Breast epithelium (tissue), 4 donors: Measurements from ENCODE around the gene CYTH1. TPM values are rescaled to one million over a fixed set of nuclear protein-coding genes. Genes with fewer than 3 reads are reported as not detected.
A peak's percentile ranks its signal among the peaks of the same experiment; 100 is the strongest.

Experiments used
- DNase-seq, 2 donors: peaks; one replicate each; pipeline ENCODE4 v3.0.0-alpha.2; 2019; ENCODE audit warnings: low spot score in 2 of 2
- H3K27ac ChIP-seq, 2 donors: fragments of 200-600 bp; sonication (generic) in 1 of 2; one replicate each; pipeline ENCODE4 v1.5.1; 2016 to 2019; ENCODE audit warnings: mild to moderate bottlenecking in 1 of 2
- H3K27me3 ChIP-seq, 2 donors: fragments of 200-600 bp; sonication (generic) in 1 of 2; one replicate each; pipeline versions ENCODE4 v1.5.1 to v1.6.0; 2017 to 2019; ENCODE audit warnings: control low read depth in 1 of 2, mild to moderate bottlenecking in 1 of 2
- H3K36me3 ChIP-seq: fragments of 200-600 bp; one replicate; pipeline ENCODE4 v1.5.1; 2019
- H3K4me1 ChIP-seq, 2 donors: fragments of 200-600 bp; sonication (generic); one replicate each; pipeline ENCODE4 v1.5.1; 2016 to 2019; ENCODE audit warnings: control low read depth in 1 of 2
- H3K4me3 ChIP-seq, 3 donors: fragments of 200-600 bp; sonication (generic); 1 replicate in 2 of 3; 2 replicates in 1 of 3; pipeline ENCODE4 v1.5.1; 2016 to 2019; ENCODE audit warnings: mild to moderate bottlenecking in 3 of 3, moderate library complexity in 2 of 3
- H3K9me3 ChIP-seq, 2 donors: fragments of 200-600 bp; sonication (generic) in 1 of 2; one replicate each; pipeline ENCODE4 v1.5.1; 2016 to 2019; ENCODE audit warnings: control low read depth in 1 of 2
- CTCF ChIP-seq, 3 donors: fragments of 450-650 bp; IDR thresholded peaks; one replicate each; pipeline ENCODE4 v1.5.1; 2016 to 2017; ENCODE audit warnings: antibody characterized with exemption in 3 of 3, mild to moderate bottlenecking in 3 of 3, moderate library complexity in 3 of 3
- POLR2A ChIP-seq: fragments of 450-650 bp; IDR thresholded peaks from one replicate; pipeline ENCODE4 v1.6.1; 2016; ENCODE audit warnings: antibody characterized with exemption, mild to moderate bottlenecking, moderate library complexity
- POLR2AphosphoS5 ChIP-seq, 3 donors: sonication (generic); formaldehyde crosslinking; IDR thresholded peaks; one replicate each; pipeline ENCODE4 v1.6.1; 2017; ENCODE audit warnings: antibody characterized with exemption in 3 of 3
- intact Hi-C: fragments of 100-400 bp; cut with DNase I; formaldehyde crosslinking; loops from one replicate; pipeline ENCODE4 v1.15.1; 2023; ENCODE audit warnings: low total_unique reads
- total RNA-seq, 3 donors: library from RNA; depleted of rRNA; stranded (reverse); fragments of >200 nt; gene quantifications; one replicate each; pipeline ENCODE4 v1.1.0, GENCODE V29; 2016

The CYTH1 gene
- total RNA-seq, 3 donors from 2014 or later, result 49.5 to 64.8 (median 50.7) TPM

GRCh38 chr17:78664476-78665386 lies 117.3 kb downstream of the CYTH1 start:
- intact Hi-C loops, result no loop called here
- DNase-seq, result no peak
- no peaks in the 10 kb centered on the region for H3K36me3 ChIP-seq
- H3K27me3 ChIP-seq, result no peaks in the 10 kb centered on the region
- no peak overlapping the region for H3K4me3 ChIP-seq
- H3K27ac ChIP-seq, result no peak overlapping the region
- no peaks in the 10 kb centered on the region for H3K4me1 ChIP-seq
- TF ChIP-seq POLR2AphosphoS5 (IDR thresholded peaks at IDR 0.05), result no peak
- TF ChIP-seq POLR2A, result no peak
- no peak for TF ChIP-seq CTCF (IDR thresholded peaks at IDR 0.05)
- no peaks in the 10 kb centered on the region for H3K9me3 ChIP-seq

GRCh38 chr17:78661093-78661770 lies 120.8 kb downstream of the CYTH1 start:
- H3K4me1 ChIP-seq, result no peaks in the 10 kb centered on the region
- intact Hi-C loops, result no loop called here

GRCh38 chr17:78659546-78659945 lies 122.5 kb downstream of the CYTH1 start:
- intact Hi-C loops, result no loop called here
- no peaks in the 10 kb centered on the region for H3K27me3 ChIP-seq
- TF ChIP-seq POLR2A, result no peak
- no peak for TF ChIP-seq CTCF (IDR thresholded peaks at IDR 0.05)
- TF ChIP-seq POLR2AphosphoS5 (IDR thresholded peaks at IDR 0.05), result no peak
- no peaks in the 10 kb centered on the region for H3K36me3 ChIP-seq
- no peaks in the 10 kb centered on the region for H3K9me3 ChIP-seq
- no peak overlapping the region for H3K4me3 ChIP-seq
- no peak for DNase-seq
- H3K27ac ChIP-seq, result no peak overlapping the region
- H3K4me1 ChIP-seq, result no peaks in the 10 kb centered on the region

More at GRCh38 chr17:78661093-78661770, 120.8 kb downstream of the CYTH1 start:
- DNase-seq, result peak; percentile 79 to 80
- Histone ChIP-seq H3K4me3 (no peak overlapping the region), H3K9me3 (no peaks in the 10 kb centered on the region), H3K27me3 (no peaks in the 10 kb centered on the region), H3K27ac (no peak overlapping the region), H3K36me3 (no peaks in the 10 kb centered on the region)
- TF ChIP-seq CTCF (IDR thresholded peaks at IDR 0.05), result no peak
- TF ChIP-seq POLR2AphosphoS5 (IDR thresholded peaks at IDR 0.05), result no peak
- TF ChIP-seq POLR2A, result no peak

GRCh38 chr17:78658281-78658785 lies 123.7 kb downstream of the CYTH1 start:
- no peak overlapping the region for H3K4me3 ChIP-seq
- H3K27me3 ChIP-seq, result no peaks in the 10 kb centered on the region
- H3K9me3 ChIP-seq, result no peaks in the 10 kb centered on the region
- DNase-seq, result no peak
- intact Hi-C loops, result no loop called here
- no peak overlapping the region for H3K27ac ChIP-seq
- TF ChIP-seq POLR2AphosphoS5 (IDR thresholded peaks at IDR 0.05) (no peak), POLR2A (no peak), CTCF (IDR thresholded peaks at IDR 0.05) (no peak)
- H3K36me3 ChIP-seq, result no peaks in the 10 kb centered on the region
- no peaks in the 10 kb centered on the region for H3K4me1 ChIP-seq
